Head of caudate nucleus (tissue), 42 donors: ENCODE results near the gene CFAP99.

Experiments used
- DNase-seq, 42 donors: peaks; one replicate each; pipeline versions ENCODE4 v3.0.0 to v3.0.0-alpha.2; 2020 to 2021; ENCODE audit warnings: mixed read lengths in 7 of 42
- intact Hi-C: fragments of 100-400 bp; cut with DNase I; formaldehyde crosslinking; loops from one replicate; pipeline ENCODE4 v1.15.0; 2022

CFAP99 gene

DNA sequence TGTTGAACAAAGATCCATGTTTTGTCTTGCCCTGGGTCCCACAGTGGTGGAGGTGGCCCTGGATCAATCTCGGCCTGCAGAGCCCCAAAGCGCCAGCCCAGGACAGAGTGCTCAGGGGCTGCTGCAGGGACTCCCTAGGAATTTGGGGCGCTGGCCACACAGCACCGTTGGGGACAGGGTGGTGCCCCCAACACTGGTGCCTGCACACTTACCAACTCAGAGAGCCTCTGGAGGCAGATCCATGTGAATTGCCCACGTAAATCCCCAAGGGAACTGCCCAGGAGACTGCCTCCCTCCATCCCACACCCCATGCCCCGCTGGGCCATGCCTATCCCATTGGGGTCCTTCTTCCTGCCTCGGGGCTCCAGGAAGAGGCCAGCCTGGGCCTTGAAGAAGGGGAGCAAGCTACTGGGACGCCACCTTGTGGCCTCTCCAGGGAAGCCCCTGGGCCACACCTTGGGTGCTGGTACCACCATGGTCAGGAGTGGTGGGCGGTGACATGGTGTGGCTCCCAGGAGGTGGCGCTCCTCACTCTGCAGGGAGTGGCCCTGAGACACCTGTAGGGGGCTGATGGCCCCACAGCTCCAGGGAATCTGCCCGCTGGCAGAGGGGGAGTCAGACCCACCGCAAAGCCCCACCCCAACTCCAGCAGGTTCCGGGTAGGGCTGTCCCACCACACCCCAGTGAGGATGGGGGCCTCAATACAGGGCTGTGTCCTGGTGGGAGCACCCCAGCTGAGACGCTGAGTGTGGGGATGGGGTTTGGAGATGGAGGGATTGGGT, 22.8 kb downstream of the CFAP99 start:
- peak in 24 of 42 donors; percentile 15 to 67 (median 37) for DNase-seq
- intact Hi-C loops = no loop called here

DNA sequence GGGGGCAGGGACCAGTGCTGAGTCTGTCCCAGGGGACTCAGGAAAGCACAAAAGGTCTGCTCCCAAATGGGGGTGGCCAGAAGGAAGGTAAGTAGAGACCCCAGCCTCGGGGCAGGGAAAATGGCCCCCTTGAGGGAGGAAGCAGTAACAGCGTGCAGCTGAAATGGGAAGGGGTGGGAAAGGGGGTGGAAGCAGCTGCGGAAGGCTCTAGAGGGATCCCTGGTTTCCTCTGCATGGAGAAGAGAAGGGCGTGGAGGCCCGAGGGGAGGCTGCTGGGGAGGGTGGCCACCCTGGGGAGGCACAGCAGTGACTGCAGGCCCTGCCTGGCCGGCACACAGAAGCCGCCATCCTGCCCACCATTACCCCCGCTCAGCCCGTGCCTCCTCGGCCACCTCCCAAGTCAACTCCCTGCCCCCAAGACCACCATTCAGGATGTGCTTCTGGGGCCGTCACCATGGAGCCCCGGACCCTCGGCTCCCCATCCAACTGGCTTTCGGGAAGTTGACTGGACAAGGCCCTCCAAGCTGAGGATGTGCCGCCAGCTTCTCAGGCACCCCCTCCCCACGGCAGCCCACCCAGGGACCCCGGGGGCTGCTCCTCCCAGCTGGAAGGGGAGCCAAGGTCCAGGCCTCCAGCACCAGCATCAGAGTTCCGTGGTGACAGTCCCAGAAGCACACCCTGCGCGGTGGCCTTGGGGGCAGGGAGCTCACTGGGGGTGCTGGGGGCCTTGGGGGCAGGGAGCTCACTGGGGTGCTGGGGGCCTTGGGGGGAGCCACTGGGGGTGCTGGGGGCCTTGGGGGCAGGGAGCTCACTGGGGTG, 23.6 kb downstream of the CFAP99 start:
- no peak for DNase-seq
- intact Hi-C loops = no loop called here

DNA sequence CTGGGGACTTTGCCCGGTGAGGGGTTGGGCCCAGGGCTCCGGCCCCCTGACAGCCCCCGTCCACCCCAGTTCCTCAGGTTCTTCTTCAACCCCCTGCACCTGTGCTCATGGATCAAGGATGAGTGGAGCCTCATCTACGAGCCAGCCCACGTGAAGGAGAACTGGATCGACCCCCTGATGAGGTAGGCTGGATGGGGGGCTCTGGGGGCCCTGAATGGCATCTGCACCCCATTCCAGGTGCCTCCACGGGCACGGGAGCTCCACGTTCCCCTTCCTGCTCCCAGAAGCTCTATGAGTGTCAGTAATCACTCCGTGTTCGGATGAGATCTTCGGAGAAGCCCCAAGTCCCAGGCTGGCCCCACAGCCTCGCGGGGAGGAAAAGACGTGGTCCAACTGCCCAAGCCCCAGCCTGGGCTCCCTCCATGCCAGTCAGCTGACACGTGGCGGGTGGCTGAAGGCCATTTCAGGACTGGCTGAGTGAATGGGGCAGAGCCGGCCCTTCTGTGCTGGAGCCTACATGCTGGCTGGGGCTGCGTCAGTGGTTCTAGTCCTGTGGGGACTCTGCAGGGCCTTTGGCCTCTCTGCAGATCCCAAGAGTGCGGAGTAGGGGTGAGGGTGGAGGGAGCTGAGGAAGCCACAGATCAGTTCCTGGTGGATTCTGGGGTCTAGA, 24.4 kb downstream of the CFAP99 start:
- peak in 1 of 42 donors; percentile 20 for DNase-seq
- intact Hi-C loops = no loop called here

DNA sequence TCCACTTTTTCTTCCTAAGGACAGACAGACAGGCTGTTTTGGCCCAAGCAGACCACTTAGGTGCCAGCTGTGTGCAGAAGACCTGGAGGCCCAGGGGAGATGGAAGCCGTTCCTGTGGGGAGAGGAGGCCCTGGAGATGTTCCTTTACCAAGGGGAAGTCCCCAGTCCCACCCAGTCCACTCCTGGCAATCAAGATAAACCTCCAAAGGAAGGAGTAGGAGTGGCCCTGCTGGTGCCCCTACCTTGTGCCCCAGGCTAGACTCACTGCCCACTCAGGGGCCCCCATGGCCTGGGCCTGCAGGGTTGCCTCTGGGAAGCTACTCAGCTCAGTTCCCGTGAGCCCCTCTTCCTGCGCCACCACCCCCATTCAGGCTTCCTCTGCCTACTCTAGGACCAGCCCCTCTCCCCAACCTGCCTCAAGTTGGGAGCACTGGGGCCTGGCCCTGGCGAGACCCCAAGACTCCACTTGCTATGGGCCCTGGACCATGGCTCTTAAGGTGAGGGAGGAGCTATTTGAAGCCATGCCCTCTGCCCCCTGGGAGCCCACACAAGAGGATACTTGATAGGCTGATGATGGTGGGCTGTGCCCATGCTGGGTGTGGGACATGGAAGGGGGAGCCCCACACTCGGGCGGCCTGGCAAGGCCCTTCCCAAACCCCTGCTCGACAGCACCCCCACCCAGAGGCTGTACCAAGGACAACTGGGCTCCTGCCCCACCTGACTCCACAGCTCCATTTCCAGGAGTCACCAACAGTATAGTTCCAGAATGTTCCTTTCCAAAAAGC, 25.4 kb downstream of the CFAP99 start:
- intact Hi-C loops = no loop called here
- DNase-seq = no peak

DNA sequence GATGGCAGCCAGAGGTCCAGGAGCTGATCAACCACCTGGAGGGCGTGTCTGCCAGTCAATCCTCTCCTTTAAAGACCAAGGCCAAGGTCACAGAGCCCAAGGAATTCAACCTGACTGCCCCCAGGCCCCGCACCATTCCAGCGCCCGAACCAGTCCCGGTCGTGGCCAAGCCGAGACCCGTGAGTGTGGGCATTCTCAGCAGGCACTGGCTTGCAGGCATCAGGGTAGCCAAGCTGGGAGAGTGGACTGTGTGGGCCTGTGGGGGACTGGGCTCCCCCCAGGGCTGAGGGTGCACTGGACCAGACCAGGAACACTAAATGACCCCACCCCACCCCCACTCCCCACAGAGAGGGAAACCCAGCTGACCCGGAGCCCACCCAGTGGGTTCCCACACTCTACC, 26.4 kb downstream of the CFAP99 start:
- no peak for DNase-seq
- intact Hi-C loops = no loop called here

DNA sequence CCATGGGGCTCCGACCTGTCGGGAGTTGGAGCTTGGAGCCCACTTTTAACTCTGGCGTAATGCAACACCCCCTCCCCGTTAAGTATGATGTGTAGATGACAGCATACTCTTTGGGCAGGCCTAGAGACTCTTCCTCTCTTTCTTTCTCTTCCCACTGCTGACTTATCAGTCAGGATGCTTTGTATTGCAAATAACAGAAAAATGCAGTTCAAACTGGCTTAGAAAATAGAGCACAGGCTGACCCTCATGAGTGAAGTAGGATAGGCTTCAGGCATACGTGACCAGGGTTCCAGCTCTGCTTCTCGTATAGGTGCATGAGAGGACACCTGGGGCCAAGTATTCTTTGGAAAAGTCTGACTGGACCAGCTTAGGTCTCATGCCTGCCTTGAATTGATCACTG, 26.8 kb downstream of the CFAP99 start:
- intact Hi-C loops = no loop called here
- DNase-seq = no peak

DNA sequence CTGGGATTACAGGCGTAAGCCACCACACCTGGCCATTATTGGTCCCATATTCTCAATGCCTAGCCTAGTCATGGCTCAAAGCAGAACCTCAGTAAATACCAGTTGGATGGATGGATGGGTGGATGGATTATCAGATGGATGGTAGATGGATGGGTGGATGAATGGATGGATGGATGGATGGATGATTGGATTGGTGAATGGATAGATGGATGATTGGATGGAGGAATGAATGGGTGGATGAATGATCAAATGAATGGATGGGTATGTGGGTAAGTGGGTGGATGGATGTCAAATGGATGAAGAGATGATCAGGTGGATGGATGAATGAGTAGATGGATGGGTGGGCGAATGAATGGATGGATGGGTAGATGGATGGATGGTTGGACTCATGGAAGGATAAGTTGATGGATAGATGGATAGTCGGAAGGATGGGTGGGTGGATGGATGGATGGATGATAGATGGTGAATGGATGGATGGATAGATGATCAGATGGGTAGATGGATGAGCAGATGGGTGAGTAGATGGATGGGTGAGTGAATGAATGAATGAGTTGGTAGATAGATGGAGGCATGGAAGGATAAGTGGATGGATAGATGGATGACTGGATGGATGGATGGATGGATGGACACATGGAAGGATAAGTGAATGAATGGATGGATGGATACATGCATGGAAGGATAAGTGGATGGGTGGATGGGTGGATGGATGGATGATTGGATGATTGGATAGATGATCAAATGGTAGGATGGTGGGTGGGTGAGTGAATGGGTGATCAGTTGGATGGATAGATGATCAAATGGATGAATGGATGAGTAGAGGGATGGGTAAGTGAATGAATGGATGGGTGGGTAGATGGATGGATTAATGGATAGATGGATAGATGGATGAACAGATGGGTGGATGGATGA, 28.2 kb downstream of the CFAP99 start:
- intact Hi-C loops = no loop called here
- no peak for DNase-seq

DNA sequence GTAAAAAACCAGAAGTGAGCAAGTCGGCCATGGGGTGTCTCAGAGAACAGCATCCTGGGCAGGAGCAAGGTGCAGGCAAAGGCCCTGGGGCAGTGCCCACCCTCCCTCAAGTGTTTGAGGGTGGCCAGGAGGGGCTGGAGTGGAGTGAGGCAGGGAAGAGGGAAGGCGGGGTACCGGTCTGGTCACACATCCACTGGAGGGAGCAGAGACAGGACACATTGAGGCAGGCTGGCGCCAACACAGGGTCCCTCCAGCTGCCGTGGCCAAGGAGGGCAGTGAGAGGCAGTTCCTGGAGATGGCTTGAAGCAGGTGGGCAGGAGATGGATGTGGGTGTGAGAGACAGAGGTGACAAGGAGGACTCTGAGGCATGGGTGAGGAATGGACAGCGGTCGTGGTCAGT, 29.8 kb downstream of the CFAP99 start:
- DNase-seq = no peak
- intact Hi-C loops = no loop called here

DNA sequence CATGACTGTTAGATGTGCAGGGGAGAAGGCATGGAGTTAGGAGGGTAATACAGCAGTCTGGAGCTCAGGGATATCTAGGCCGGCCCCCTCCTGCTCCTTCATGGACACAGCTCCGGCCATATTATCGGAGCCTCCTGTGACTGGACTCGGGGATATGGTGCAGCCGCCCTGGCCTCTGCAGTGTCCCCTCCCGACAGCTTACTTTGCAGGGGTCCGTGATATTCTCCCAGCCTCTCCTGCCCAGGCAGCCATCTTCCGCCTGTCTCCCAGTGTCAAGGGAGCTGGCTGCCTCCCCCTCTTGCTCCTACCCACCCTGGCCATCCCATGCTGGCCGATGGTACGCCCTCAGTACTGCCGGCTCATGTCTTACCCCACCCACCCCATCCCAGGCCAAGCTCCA, 30.3 kb downstream of the CFAP99 start:
- no peak for DNase-seq
- intact Hi-C loops = no loop called here

DNA sequence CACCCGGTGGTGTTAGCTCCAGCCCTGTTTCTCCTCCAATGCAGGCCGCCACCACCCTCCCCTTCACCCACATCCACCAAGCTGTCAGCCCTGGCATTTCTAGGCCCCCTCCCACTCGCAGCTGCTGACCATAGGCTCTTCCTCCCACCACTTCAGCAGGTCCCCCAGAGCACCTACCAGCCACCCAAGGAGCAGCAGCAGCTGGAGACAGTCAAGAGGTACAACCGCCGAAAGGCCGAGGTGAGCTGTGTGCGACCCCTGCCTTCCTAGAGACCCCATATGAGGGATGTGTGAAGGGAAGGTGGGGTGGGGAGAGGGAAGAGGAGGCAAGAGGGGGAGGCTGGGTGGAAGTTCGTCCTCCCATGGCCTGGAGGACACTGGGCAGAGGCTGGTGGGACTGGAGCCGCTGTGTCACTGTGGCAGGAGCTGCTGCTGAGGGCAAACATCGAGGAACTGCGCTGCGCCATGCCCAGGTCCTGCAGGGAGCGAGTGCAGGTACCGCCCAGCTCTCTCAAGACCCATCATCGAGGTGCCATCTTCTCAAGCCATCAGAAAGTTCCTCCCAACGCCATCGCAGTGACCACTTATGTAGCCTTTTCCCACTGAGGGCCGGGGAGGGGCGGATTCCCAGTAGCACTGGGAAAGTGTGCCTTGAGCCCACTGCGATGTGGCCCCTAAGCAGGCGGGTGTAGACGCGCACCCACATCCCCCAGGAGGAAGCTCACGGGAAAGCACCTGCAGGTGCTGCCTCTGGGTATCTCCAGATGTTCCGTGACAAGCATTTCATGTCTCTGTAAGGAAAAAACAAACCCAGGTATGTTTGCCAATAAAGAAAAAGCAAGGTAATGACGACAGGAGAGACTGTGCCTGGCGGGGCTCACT, 31.0 kb downstream of the CFAP99 start:
- intact Hi-C loops = no loop called here
- DNase-seq = no peak

DNA sequence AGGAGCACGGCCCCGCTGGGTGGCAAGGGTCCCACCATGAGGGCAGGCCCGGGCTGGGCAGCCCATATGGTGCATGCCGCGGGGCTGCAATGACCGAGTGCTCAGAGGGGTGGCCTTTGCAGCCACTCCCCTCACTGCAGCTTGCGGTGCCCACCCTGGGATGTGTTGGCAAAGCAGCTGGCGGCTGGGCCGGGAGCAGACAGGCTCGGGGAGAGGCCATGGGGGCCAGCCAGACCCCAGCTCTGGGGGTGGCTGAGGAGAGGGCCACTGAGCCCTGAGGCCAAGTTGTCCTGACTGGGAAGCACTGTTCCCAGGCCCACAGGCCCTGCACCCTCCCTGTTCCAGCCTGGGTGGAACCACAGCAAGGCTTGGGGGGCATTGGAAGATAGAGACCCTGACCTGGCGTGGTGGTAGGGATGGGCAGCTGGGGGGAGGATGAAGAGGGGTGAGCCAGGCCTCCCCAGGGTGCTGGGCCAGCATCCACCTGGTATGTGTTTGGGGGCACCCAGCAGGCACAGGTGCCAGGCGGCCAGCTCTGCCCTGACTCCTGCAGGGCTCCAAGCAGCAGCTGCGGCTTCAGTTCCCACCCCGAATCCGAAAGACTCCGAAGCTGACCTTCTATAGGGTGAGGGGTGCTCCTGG, 31.8 kb downstream of the CFAP99 start:
- intact Hi-C loops = no loop called here

DNA sequence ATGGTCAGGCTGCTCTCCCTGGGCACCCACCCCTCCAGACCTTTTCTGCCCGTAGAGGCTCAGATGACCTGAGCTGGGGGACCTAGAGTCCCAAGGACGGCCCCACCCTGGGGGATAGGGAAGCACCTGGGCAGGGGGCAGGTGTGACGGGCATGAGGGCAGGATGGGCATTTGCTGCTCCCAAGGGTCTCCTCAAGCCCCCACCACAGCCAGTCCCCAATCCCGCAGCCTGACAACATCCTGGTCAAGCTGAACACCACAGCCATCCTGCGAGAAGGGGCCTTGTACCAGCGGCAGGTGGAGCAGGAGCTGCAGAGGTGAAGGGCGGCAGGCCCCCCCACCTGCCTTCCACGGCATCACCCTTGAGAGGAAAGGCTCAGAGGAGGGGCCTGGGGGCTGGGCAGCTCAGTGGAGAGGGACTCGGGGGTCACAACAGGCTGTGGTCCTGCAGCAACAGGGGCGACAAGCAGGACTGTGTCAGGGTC, 32.3 kb downstream of the CFAP99 start:
- DNase-seq = no peak
- intact Hi-C loops = no loop called here

More for the DNA sequence above, 31.8 kb downstream of the CFAP99 start:
- DNase-seq = no peak

DNA sequence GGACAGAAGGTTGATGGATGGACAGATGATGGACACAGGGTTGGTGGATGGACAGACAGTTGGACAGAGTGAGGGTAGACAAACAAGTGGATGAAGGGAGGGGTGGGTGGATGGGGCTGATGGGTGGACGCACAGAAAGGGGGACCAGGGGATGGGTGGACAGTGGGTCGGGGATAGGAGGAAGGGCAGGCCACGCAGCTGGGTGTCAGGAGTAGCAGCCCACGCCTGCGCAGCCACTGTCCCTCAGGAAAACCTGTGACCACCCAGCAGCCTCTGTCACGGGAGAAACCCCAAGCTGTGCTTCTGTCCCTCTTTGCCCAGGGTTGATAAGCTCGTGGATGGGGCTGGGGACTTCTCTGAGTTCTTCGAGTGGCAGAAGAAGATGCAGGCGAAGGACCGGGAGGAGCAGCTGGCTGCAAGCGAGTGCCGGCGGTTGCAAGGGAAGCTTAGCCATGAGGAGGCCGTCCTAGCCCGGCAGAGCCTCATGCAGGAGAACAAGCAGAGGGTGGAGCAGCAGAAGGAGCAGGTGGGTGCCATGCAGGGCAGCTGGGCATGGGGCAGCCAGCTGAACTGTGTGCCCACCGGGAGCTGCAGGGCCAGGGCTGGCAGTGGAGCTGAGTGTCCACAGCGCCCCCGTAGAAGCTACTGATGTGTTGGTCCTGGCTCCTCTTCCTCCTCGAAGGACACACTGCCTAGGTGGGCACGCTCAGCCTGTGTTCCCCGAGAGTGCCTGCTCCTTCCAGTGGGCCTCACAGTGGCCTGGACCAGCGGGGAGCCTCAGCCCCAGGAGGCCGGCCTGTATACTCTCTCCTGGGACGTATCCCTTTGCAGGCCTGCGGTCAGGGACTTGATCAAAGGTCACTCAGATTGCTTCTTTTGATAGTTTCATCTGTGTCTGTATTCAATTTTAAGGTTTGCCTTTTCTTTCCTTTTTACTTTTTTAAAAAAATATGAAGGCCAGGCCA, 33.3 kb downstream of the CFAP99 start:
- intact Hi-C loops = no loop called here

DNA sequence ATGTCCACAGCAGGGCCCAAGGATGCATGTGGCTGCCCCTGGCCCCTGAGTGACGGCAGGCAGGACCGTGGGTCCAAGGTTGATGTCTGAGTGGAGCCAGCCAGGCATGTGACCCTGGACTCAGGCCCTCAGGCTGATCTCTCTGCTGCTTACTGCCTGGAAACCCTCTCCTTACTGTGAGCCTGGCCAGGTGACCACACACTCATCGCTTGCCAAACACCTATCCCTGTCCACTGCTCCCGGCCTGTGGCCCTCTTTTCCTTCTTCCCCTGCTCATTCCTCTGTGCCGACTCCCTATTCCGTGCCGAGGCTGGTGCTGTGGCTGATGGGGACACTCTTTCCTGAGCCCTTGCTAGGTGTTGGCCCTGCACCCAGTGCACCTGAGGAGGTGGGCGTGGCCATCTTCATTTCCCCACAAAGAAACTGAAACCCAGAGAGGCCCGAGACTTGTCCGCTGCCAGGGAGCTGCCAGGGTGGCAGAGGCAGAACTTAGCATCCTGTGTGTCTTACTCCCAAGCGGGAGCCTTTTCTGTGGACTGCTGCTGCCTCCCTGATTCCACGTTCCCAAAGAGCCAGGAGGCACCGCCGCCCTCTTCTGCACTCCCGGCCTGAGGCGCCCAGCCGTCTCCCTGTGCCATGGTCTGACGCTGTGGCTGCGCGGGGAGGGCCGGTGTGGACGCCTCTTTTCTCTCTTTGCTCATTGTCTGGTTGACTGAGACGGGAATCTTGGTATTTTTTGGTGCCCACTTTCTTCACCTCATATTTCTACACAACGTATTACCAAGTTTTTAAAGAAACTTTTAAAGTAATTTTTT, 38.9 kb downstream of the CFAP99 start:
- intact Hi-C loops = no loop called here
- DNase-seq = no peak

More for the DNA sequence above, 33.3 kb downstream of the CFAP99 start:
- DNase-seq = no peak
